ENCODE measurements around the gene TMCO4.

DNA sequence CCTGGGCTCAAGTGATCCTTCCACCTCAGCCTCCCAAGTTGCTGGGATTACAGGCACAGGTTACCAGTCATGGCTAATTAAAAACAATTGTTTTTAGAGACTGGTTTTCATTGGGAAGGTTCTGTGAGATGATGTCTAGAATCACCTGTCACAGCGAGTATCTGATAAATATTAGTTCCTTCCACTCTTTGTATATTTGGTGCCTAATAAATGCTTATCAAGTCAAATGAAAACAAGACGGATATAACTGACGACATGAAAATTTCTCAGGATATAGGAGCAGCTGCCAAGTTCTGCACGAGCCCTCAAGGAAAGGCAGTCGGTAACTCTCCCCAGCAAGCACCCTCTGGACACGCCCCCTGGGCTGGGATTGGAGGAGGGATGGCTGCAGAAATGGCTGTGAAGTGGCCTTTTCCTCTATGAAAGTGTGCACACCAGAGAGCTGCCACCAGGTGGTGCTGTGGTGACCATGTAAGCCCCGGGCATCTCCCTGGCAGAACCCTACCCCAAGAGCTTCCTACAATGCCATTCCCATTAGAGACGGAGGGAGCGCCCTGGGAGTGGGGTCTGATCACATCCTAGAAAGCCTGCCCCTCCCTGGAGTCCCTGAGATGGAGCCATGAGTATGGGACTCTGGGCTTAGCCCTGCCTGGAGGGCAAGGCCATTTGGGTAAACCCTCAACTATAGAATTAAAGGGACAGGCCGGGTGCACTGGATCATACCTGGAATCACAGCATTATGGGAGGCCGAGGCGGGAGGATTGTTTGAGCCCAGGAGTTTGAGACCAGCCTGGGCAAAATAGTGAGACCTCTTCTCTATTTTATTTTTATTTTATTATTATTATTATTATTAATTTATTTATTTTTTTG is 84.1 kb downstream of the TMCO4 start:
- TF ChIP-seq, protein P1, sequence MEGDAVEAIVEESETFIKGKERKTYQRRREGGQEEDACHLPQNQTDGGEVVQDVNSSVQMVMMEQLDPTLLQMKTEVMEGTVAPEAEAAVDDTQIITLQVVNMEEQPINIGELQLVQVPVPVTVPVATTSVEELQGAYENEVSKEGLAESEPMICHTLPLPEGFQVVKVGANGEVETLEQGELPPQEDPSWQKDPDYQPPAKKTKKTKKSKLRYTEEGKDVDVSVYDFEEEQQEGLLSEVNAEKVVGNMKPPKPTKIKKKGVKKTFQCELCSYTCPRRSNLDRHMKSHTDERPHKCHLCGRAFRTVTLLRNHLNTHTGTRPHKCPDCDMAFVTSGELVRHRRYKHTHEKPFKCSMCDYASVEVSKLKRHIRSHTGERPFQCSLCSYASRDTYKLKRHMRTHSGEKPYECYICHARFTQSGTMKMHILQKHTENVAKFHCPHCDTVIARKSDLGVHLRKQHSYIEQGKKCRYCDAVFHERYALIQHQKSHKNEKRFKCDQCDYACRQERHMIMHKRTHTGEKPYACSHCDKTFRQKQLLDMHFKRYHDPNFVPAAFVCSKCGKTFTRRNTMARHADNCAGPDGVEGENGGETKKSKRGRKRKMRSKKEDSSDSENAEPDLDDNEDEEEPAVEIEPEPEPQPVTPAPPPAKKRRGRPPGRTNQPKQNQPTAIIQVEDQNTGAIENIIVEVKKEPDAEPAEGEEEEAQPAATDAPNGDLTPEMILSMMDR (conservative IDR thresholded peaks at IDR 0.05; ENCODE audit: low read depth, low read length), result peak; percentile 95
- TF ChIP-seq RFX5 (IDR thresholded peaks at IDR 0.05; ENCODE audit: low read depth, low read length) (no peak), POLR2A (IDR thresholded peaks at IDR 0.05; ENCODE audit: low read depth, low read length) (no peak)
